Muscle of arm (tissue), 12 donors: Measurements from ENCODE around the gene TEX261. TPM values are rescaled to one million over a fixed set of nuclear protein-coding genes. Genes with fewer than 3 reads are reported as not detected.

ENCODE experiments used
- DNase-seq: peaks from one replicate; pipeline ENCODE4 v3.0.0-alpha.2; 2013
- polyA plus RNA-seq, 12 donors: library from polyadenylated mRNA; unstranded; fragments of 120-200 nt; gene quantifications; one replicate each; pipeline ENCODE4 v1.2.1, GENCODE V29; 2013; ENCODE audit not compliant: insufficient read length in 12 of 12

The TEX261 gene
- polyA plus RNA-seq, 12 donors = 31.9 to 51.4 (median 41.5) TPM; not detected in 1

DNA sequence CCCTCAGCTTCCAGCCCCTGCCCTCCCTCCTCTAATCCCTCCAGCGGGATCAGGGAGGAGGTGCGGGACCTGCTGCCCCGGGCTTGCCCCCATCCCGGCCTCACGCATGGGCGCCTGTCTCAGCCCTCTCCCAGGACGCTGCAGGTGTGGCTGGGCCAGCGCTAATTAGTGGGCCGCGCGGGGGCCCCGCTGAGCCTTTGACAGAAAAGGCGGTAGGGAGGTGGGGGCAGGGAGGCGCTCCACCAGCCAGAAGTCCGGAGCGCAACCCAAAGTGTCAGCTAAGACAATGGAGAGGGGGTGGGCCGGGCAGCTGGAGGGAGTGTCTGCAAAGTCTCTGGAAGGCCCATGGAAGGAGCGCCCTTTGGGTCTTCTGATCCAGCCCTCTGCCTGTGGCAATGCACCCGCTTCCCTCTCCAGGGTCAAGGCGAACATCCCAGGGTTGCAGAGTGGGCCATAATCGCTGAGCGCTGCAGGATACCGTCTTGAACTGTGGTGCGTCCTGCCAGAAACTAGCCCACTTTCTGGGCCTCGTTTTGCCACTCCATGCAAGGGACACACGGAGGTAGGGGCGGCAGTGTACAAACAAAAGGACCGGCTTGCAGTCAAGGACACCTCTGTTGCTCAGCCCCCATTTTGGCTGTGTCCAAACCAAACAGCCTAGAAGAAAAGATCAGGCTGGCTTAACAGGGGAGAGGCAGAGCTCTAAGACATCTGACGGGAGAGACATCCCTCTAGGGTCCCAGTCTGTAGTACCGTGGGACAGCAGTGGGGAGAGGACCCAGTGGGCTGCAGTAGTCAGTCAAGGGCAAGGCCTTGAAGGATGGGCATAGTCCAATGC is 55.5 kb downstream of the TEX261 start:
- DNase-seq = no peak

DNA sequence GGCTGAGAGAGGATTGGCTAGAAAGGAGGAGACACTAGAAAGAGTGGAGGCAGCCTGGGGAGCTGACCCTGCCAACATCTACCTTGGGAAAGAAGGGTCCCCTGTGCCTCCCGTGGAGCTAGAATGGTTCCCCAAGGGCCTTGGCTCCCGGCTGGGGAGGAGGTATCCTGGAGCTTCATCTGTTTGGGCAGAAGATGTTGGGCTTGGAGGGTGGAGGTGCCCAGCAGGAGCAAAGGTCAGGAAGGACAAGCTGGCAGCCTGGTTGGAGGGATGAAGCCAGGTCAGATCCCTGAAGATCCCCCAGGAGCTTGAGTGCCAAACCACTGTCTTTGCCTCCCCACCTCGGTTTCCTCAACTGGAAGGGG is 56.1 kb downstream of the TEX261 start:
- DNase-seq = no peak

DNA sequence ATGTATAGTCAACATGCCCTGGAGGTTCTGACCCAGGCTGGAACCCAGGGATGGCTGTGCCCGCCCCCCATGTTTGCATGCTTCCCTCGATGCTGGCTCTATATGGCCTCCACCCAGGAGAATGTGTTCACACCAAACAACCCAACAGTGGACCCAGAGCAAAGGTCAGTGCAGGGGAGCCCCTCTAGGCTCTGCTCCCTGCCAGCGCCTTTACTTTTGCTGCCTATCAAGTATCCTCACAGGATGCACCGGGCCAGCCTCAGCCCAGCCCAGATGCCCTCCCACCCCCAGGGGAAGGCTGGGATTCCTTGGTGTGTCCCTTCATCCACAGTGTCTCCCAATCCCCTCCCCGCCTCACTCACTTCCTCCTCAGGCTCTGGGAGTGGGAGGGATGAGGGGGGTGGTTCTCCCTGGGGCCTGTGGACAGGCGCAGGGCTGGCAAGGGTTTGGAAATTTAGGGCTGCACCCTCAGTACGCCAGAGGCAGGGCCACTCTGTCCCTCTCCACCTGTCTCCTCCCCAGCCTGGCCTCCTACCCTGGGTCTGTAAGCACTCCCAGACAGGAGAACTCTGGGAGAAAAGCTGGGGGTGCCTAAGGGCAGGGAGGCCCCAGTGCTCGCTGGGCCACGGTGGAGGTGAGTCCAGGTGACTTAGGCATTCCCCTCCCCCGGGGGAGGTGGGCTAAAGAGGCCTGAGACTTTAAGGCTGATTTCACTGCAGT is 56.6 kb downstream of the TEX261 start:
- no peak for DNase-seq

DNA sequence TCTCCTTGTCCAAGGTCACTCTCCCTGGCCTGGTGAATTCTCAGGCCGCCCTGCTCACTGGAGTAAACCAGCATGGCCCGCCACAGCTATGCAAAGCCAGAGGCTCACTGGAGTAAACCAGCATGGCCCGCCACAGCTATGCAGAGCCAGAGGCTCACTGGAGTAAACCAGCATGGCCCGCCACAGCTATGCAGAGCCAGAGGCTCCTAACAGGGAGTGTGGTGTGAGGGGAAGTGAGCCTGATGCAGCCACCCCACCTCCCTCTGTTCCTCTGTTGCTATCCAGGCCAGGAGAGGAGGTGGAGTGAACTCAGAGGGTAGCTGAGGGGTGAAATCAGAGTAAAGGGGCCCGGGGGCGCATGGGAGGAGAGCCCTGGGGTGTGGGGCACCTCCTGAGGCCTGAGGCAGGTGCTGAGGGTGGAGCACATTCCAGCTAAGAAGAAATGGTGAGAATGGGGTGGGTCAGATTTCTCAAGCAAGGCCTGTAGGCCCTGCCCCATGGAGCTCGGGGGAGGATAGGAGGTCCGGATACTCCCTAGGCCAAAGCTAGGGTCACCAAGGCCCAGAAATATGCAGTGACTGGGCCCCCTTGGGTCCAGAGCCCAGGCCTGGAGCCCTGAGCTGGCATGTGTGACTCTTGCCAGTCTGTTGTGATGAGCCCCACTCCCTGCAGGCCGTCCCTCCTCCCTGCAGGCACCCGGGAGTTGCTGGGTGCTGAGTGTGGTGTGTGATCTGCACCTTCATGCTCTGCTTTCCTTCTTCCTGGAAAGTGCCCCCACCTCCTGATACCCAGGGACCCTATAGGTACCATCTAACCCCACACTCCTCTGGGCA is 57.5 kb downstream of the TEX261 start:
- no peak for DNase-seq

DNA sequence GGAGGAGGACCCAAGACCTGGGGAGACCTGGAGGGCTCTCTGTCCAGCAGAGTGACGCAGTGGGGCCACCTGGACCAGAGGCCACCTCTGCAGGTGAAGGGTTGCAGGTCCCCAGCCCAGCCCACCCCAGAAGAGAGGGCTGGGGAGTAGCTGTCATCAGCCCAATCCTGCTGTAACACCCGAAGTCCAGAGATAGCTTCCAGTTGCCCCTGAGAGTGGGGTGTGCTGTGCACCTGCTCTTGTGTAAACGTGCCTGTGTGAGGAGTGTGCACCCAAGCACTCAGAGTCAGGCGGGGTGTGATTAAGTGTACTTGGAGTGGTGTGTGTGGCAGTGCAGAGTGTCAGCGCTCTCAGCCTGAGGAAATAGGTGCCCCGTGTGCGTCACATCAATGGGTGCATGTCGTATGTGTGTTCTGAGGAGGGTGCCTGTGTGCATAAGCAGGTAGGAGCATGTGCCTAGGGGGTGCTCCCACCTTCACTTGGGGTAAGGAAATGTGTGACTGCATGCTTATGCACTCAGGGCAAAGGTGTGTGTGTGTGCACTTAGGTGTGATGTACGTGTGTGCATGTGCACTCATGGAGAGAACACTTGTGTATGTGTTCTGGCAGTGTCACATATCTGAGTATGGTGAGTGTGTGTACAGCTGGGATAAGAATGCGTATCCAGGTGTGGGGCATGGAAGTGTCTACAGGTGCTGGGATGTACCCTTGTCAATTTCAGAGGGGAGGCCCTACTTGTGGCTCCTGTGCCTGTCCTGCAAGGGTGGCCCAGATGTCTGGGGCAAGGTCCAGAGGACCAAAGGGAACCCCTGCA is 58.3 kb downstream of the TEX261 start:
- DNase-seq = no peak

Other genes starting within 250 kb of the TEX261 start
- 10 to 100 TPM in 1 of 12 donors, 1 to 10 TPM in 10, not detected in 1; 1.8 to 11.6 (median 2.7) TPM for gene ADD2, start 226.7 kb downstream of the TEX261 start, polyA plus RNA-seq
- gene FIGLA, start 204.2 kb downstream of the TEX261 start, polyA plus RNA-seq = not detected
- gene CLEC4F, start 174.3 kb downstream of the TEX261 start, polyA plus RNA-seq = under 1 TPM in 8 of 12 donors, not detected in 4; 0.08 to 0.57 (median 0.33) TPM
- 1 to 10 TPM in 1 of 12 donors, under 1 TPM in 6, not detected in 5; 0.11 to 3.2 (median 0.27) TPM for gene CD207, start 159.1 kb downstream of the TEX261 start, polyA plus RNA-seq
- gene VAX2, start 94.3 kb downstream of the TEX261 start, polyA plus RNA-seq = 1 to 10 TPM in 10 of 12 donors, not detected in 2; 1.5 to 4.0 (median 2.2) TPM
- 1 to 10 TPM in 7 of 12 donors, under 1 TPM in 3, not detected in 2; 0.71 to 2.9 (median 1.5) TPM for gene ATP6V1B1, start 59.0 kb downstream of the TEX261 start, polyA plus RNA-seq
- gene ANKRD53, start 16.2 kb downstream of the TEX261 start, polyA plus RNA-seq = 1 to 10 TPM in 8 of 12 donors, under 1 TPM in 2, not detected in 2; 0.71 to 2.6 (median 1.3) TPM
- 100 to 1,000 TPM in 1 of 12 donors, 10 to 100 TPM in 10, not detected in 1; 54.2 to 115 (median 67.5) TPM for gene NAGK, start 73.8 kb upstream of the TEX261 start, polyA plus RNA-seq
- gene MCEE, start 135.4 kb upstream of the TEX261 start, polyA plus RNA-seq = 10 to 100 TPM in 11 of 12 donors, not detected in 1; 19.6 to 32.1 (median 25.9) TPM
- gene MPHOSPH10, start 135.8 kb upstream of the TEX261 start, polyA plus RNA-seq = 100 to 1,000 TPM in 1 of 12 donors, 10 to 100 TPM in 11; 25.4 to 228 (median 36.9) TPM
- 1 to 10 TPM in 11 of 12 donors, not detected in 1; 4.3 to 9.6 (median 6.5) TPM for gene PAIP2B, start 232.2 kb upstream of the TEX261 start, polyA plus RNA-seq